ENCODE data around the gene TMEM97. TPM values are rescaled to one million over a fixed set of nuclear protein-coding genes. Genes with fewer than 3 reads are reported as not detected.

Gene TMEM97
- total and polyA plus RNA-seq, 2 experiments from 2014 or later = 101 to 216 TPM

DNA sequence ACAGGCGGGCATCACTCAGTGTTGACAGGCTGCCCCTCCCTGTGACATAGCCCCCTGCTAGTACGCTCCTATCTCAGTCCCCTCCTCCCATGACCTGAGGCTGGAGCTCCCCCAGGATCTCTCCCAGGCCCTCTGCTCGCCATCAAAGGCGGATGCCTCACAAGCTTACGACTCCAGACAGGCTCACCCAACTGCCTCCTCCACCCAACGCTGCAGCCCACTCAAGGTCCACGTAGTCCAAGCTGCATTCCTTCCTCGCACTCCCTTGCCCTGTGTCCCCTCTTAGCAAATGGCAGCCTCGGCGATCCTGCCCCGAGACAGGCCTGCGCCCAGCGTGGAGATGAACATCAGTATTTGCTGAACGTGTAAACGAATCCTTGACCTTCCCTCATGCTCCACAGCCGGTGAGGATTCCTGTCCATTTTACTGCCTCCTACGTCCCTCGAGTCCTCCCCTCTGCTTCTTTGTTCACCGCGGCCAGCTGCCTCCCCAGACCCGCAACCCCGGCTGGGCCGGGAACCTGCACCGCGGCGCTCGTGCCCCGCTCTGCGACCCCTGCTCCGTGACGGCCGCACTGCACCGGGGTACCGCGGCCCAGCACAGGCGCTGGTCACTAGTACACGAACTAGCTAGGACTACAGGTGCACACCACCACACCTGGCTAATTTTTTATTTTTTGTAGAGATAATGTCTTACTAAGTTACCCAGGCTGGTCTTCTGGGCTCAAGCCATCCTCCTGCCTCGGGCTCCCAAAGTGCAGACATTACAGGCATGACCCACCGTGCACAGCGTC lies 838 bp upstream of the TMEM97 start (continued):
- TF ChIP-seq, protein P1, sequence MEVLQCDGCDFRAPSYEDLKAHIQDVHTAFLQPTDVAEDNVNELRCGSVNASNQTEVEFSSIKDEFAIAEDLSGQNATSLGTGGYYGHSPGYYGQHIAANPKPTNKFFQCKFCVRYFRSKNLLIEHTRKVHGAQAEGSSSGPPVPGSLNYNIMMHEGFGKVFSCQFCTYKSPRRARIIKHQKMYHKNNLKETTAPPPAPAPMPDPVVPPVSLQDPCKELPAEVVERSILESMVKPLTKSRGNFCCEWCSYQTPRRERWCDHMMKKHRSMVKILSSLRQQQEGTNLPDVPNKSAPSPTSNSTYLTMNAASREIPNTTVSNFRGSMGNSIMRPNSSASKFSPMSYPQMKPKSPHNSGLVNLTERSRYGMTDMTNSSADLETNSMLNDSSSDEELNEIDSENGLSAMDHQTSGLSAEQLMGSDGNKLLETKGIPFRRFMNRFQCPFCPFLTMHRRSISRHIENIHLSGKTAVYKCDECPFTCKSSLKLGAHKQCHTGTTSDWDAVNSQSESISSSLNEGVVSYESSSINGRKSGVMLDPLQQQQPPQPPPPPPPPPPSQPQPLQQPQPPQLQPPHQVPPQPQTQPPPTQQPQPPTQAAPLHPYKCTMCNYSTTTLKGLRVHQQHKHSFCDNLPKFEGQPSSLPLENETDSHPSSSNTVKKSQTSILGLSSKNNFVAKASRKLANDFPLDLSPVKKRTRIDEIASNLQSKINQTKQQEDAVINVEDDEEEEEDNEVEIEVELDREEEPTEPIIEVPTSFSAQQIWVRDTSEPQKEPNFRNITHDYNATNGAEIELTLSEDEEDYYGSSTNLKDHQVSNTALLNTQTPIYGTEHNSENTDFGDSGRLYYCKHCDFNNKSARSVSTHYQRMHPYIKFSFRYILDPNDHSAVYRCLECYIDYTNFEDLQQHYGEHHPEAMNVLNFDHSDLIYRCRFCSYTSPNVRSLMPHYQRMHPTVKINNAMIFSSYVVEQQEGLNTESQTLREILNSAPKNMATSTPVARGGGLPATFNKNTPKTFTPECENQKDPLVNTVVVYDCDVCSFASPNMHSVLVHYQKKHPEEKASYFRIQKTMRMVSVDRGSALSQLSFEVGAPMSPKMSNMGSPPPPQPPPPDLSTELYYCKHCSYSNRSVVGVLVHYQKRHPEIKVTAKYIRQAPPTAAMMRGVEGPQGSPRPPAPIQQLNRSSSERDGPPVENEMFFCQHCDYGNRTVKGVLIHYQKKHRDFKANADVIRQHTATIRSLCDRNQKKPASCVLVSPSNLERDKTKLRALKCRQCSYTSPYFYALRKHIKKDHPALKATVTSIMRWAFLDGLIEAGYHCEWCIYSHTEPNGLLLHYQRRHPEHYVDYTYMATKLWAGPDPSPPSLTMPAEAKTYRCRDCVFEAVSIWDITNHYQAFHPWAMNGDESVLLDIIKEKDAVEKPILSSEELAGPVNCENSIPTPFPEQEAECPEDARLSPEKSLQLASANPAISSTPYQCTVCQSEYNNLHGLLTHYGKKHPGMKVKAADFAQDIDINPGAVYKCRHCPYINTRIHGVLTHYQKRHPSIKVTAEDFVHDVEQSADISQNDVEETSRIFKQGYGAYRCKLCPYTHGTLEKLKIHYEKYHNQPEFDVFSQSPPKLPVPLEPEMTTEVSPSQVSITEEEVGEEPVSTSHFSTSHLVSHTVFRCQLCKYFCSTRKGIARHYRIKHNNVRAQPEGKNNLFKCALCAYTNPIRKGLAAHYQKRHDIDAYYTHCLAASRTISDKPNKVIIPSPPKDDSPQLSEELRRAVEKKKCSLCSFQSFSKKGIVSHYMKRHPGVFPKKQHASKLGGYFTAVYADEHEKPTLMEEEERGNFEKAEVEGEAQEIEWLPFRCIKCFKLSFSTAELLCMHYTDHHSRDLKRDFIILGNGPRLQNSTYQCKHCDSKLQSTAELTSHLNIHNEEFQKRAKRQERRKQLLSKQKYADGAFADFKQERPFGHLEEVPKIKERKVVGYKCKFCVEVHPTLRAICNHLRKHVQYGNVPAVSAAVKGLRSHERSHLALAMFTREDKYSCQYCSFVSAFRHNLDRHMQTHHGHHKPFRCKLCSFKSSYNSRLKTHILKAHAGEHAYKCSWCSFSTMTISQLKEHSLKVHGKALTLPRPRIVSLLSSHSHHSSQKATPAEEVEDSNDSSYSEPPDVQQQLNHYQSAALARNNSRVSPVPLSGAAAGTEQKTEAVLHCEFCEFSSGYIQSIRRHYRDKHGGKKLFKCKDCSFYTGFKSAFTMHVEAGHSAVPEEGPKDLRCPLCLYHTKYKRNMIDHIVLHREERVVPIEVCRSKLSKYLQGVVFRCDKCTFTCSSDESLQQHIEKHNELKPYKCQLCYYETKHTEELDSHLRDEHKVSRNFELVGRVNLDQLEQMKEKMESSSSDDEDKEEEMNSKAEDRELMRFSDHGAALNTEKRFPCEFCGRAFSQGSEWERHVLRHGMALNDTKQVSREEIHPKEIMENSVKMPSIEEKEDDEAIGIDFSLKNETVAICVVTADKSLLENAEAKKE (CRISPR knock-in tag; IDR thresholded peaks at IDR 0.05) = no peak
- no peak for TF ChIP-seq NANOG (IDR thresholded peaks at IDR 0.05; ENCODE audit: borderline replicate concordance)

DNA sequence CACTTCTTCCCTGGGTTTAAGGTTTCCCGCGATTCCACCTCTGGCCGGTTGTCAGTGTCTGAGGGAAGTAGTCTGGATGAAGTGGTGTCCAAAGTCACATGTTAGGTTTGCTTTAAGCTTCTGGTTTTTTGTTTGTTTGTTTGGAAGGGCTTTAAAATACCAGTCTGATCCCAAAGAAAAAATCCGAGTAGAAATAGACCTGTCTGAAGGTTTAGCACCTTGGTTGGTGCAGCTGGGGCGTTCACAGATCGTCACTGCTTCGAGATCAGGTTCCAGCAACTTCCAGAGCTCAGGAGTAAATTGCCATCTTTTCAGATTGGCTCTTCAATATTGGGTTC lies 567 bp downstream of the TMEM97 start:
- Mint-ChIP-seq H3K27me3 (ENCODE audit: insufficient read depth, low read depth, poor library complexity) (peaks cover 19% of the 10 kb centered on the region), H3K27ac (peak overlapping the region; percentile 95), H3K9me3 (no peaks in the 10 kb centered on the region; the same call in 2 of the 3 replicates), H3K36me3 (ENCODE audit: low read depth) (peaks cover 29% of the 10 kb centered on the region), H3K4me3 (peak overlapping the region; percentile 83), H3K4me1 (peaks cover 47% of the 10 kb centered on the region)
- peak overlapping the region; percentile 80 for H3K4me3 ChIP-seq
- H3K27me3 ChIP-seq (ENCODE audit: insufficient read depth) = no peaks in the 10 kb centered on the region
- no peak overlapping the region for H2AFZ ChIP-seq
- H4K20me1 ChIP-seq (replicated peaks; ENCODE audit: insufficient read depth) = peaks cover 45% of the 10 kb centered on the region
- H3K36me3 ChIP-seq (ENCODE audit: insufficient read depth) = no peaks in the 10 kb centered on the region
- peak overlapping the region; percentile 70 for H3K27ac ChIP-seq (ENCODE audit: low read depth)
- peaks cover 49% of the 10 kb centered on the region for H3K4me1 ChIP-seq (ENCODE audit: insufficient read depth)
- peaks cover 55% of the 10 kb centered on the region for H3K79me2 ChIP-seq (replicated peaks; ENCODE audit: insufficient read depth)
- H3K4me2 ChIP-seq = peak overlapping the region; percentile 94
- H3K9me2 ChIP-seq (ENCODE audit: insufficient read depth) = no peaks in the 10 kb centered on the region
- peaks cover 5% of the 10 kb centered on the region; the same call in 1 of the 2 replicates for H3F3A ChIP-seq (replicated peaks; ENCODE audit: low read depth)
- DNase-seq (ENCODE audit: low spot score) (no peak), ATAC-seq (no peak)
- TF ChIP-seq STAT1 (IDR thresholded peaks at IDR 0.05; ENCODE audit: unreplicated experiment) (no peak), EZH2 (IDR thresholded peaks at IDR 0.05; ENCODE audit: low read depth, unreplicated experiment) (no peak), JUNB (IDR thresholded peaks at IDR 0.05; ENCODE audit: unreplicated experiment) (no peak), NANOG (IDR thresholded peaks at IDR 0.05; ENCODE audit: borderline replicate concordance) (no peak), ZNF114 (CRISPR knock-in tag; IDR thresholded peaks at IDR 0.05) (no peak), CREB1 (CRISPR knock-in tag; IDR thresholded peaks at IDR 0.05; ENCODE audit: low read depth) (no peak), ZNF331 (CRISPR knock-in tag; IDR thresholded peaks at IDR 0.05; ENCODE audit: low read depth) (no peak)
- TF ChIP-seq, protein P1 (CRISPR knock-in tag; IDR thresholded peaks at IDR 0.05) = no peak

Measured in GM23338 (cell line).